ENCODE data around the gene DACT1. TPM values are rescaled to one million over a fixed set of nuclear protein-coding genes. Genes with fewer than 3 reads are reported as not detected.

The DACT1 gene
- total and polyA plus RNA-seq, 10 of the 15 experiments (the other 5 are each of a cell fraction or from before 2014, with no cell fraction given), result 0.13 to 2.9 (median 0.91) TPM

GRCh38 chr14:58665773-58666500 is 28.2 kb downstream of the DACT1 start:
- no TSS peak for BruUV-seq (replicated peaks)
- no peak for ATAC-seq
- Histone ChIP-seq H3K27ac (ENCODE audit: control insufficient read depth, insufficient read depth) (no peak overlapping the region), H3K4me1 (ENCODE audit: control insufficient read depth, insufficient read depth, low read length) (no peaks in the 10 kb centered on the region), H4K20me1 (ENCODE audit: control insufficient read depth, insufficient read depth) (no peaks in the 10 kb centered on the region), H3K79me2 (ENCODE audit: control insufficient read depth, insufficient read depth, low read length) (no peaks in the 10 kb centered on the region), H3K4me2 (ENCODE audit: control insufficient read depth, insufficient read depth) (no peak overlapping the region), H3K9me3 (replicated peaks; ENCODE audit: control insufficient read depth, insufficient read depth, low read length) (no peaks in the 10 kb centered on the region), H3K36me3 (ENCODE audit: control insufficient read depth in 2 of 2, insufficient read depth in 2 of 2, low read length in 1 of 2) (no peaks in the 10 kb centered on the region), H3K27me3 (replicated peaks in 1 of 2; ENCODE audit: control insufficient read depth in 2 of 2, insufficient read depth in 2 of 2, low read length in 1 of 2) (no peaks in the 10 kb centered on the region), H3K9ac (ENCODE audit: control insufficient read depth, insufficient read depth, low read length) (no peak overlapping the region), H2AFZ (ENCODE audit: control insufficient read depth, low read depth, low read length) (no peak overlapping the region), H3K4me3 (no peak overlapping the region)
- ChIA-PET POLR2A (no interaction called here), SMC1A (ENCODE audit: uncharacterized antibody, unreplicated experiment) (interaction anchor here (0.5 to 2.2 kb wide), 6 partner anchors 9 to 151 kb away, joined by 3 to 5 read pairs (median 4); no protein-coding TSS in a partner anchor), RAD21 (ENCODE audit: unreplicated experiment) (interaction anchor here (1.1 kb wide), 1 partner anchor 129 kb away, joined by 3 read pairs; no protein-coding TSS in a partner anchor), CTCF (interaction anchor here (0.7 to 2.4 kb wide), 2 partner anchors 25 to 34 kb away, joined by 3 to 7 read pairs; no protein-coding TSS in a partner anchor)
- intact Hi-C loops (cut with micrococcal nuclease; ENCODE audit: unreplicated experiment), result no loop called here
- 27% methylated on average over 3 of the region's 3 CpGs for WGBS (ENCODE audit: insufficient coverage, insufficient replicate concordance, low lambda C conversion rate, missing lambda C conversion rate)
- FAIRE-seq, result peak; percentile 27
- TF ChIP-seq ESRRA (IDR thresholded peaks at IDR 0.05; ENCODE audit: low read length) (no peak), CBFB (IDR thresholded peaks at IDR 0.05; ENCODE audit: low read depth) (no peak), BRCA1 (IDR thresholded peaks at IDR 0.05; ENCODE audit: low read depth, low read length) (no peak), HDGF (IDR thresholded peaks at IDR 0.05) (no peak), CHD4 (IDR thresholded peaks at IDR 0.05) (no peak), KLF5 (IDR thresholded peaks at IDR 0.05; ENCODE audit: partially characterized antibody) (no peak), NR2F1 (conservative IDR thresholded peaks at IDR 0.05) (no peak), SRF (IDR thresholded peaks at IDR 0.05; ENCODE audit: low read depth in 2 of 2, low read length in 2 of 2) (no peak), MTA2 (IDR thresholded peaks at IDR 0.05; ENCODE audit: low read depth) (no peak), TCF12 (IDR thresholded peaks at IDR 0.05; ENCODE audit: low read depth, low read length) (no peak), JUND (IDR thresholded peaks at IDR 0.05; ENCODE audit: low read depth, low read length) (no peak), MYB (IDR thresholded peaks at IDR 0.05; ENCODE audit: borderline replicate concordance, low read depth, low read length) (no peak), GATAD2B (conservative IDR thresholded peaks at IDR 0.05; ENCODE audit: low read depth) (no peak)
- in situ Hi-C loops (cut with MboI), result no loop called here
- no peak for DNase-seq (ENCODE audit: low read depth, low spot score)
